COR-L47 (cell line): ENCODE data around the gene LMF1.

Source experiments
- DNase-seq: peaks from one replicate; lab custom pipeline; 2025; lab: John Stamatoyannopoulos, UW

The LMF1 gene

DNA sequence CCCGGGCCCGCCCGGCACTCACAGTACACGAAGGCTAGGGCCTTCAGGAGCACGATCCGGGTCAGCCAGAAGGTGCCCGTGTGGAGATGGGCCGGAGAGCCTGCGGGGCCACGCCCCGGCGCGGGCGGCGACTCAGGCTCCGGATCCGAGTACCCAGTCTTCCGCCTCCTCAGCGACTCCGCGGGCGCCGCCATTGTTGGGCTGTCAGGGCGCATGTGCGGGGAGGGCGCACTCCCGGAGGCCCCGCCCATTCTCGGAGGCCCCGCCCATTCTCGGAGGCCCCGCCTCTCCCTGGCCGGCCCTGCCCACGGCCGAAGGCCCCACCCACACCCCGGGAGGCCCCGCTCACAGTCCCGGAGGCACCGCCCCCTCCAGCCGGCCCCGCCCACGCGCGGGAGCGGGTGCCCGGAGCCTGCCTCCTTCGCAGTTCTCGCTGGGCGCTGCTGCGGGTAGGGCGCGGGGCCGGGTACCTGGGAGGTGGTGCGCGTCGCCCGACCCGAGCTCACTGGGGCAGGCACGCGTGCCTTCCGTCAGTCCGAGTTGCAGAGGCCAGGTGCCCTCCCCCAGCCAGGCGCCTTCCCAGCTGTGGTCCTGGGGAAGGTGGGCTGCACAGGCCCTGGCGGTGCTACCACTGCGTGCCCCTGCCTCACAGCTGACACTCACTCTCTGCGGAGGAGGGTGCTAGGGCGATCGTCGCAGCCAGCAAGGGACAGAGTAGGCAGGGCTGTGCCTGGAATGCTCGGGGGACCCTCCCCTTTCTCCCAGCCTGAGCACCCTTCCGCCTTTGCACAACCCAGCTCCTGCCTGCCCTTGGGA is at the start of gene LMF1:
LMF1 (minus strand) TSS at position 219 of the 816 bp plus-strand sequence; CDS start at position 215, 4 bp downstream.
- DNase-seq = peak; percentile 42

DNA sequence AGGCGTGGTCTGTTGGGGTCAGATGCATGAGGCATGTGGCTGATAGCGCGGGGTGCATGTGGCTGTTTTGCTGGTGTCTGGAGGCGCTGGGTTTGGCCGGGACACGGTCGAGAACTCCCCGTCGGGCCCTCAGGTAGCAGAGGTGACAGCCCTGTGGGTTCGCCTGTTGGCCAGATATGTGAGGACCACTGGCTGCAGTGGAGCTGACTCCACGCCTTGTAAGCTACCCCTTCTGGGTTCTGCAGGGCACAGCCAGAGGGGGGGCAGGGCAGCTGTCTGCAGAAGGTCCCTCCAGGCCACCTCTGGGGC is 49.3 kb upstream of the LMF1 start:
- no peak for DNase-seq

DNA sequence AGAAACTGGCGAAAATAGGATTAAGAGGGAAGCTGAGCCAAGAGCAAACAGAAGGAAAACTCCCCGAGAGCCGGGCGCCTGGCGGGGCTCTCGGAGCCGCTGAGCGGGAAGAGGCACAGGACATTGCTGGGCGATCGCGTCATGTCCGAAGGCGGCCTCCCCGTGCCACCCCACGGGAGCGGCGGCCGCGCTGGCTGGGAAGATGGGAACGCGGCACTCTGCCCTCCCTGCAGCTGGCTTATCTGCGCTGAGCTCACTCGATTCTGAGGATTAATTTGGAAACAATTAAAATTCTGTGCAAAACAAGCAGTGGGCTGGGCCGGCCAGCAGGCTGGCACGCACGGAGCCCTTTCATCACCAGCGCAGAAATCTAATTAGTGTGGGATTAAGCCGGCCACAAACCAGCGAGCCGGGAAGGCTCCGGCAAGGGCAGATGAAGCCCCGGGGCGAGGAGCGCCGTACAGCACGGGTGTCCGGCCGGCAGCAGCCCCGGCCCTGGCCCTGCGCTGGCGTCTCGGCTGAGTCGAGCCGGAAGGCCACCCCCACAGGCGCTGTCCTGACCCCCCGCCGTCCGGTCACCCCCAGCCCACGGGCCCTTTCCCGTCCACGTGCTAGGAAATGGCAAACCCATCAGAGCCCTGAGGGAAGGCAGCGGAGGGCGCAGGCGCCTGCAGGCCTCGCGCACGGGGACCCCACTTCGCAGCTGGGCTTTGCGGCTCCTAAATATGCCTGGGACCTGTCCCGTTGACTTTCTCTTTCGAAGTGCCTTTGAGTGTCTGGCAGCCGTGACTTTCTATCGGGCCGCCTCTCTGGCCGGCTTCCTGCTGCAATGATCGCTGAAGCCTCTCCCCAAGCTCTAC is 48.7 kb upstream of the LMF1 start:
- DNase-seq = no peak

DNA sequence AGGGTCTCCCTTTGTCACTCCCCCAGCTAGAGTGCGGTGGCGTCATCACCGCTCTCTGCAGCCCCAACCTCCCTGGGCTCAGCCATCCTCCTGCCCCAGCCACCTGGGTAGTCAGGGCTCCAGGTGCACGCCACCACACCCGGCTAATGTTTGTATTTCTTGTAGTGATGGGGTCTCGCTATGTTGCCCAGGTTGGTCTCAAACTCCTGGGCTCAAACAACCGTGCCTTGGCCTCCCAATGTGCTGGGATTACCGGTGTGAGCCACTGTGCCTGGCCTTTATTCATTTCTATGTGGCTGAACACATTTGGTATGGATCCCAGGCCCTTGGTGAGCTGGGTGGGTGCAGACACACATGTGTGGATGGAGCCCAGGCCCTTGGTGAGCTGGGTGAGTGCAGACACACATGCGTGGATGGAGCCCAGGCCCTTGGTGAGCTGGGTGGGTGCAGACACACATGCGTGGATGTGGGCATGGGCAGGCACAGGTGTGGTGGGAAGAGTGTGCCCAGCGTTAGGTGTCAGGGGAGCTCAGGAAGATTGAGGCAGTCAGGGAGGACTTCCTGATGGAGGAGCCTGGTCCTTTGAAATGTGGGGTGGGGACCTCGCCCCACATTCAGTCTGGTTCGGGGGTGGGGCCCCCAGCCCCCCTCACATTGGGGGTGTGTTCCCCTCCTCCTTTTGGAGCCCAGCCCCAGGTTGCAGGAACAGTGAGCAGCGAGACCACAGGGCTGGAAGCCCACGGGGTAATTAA is 47.8 kb upstream of the LMF1 start:
- DNase-seq = no peak

DNA sequence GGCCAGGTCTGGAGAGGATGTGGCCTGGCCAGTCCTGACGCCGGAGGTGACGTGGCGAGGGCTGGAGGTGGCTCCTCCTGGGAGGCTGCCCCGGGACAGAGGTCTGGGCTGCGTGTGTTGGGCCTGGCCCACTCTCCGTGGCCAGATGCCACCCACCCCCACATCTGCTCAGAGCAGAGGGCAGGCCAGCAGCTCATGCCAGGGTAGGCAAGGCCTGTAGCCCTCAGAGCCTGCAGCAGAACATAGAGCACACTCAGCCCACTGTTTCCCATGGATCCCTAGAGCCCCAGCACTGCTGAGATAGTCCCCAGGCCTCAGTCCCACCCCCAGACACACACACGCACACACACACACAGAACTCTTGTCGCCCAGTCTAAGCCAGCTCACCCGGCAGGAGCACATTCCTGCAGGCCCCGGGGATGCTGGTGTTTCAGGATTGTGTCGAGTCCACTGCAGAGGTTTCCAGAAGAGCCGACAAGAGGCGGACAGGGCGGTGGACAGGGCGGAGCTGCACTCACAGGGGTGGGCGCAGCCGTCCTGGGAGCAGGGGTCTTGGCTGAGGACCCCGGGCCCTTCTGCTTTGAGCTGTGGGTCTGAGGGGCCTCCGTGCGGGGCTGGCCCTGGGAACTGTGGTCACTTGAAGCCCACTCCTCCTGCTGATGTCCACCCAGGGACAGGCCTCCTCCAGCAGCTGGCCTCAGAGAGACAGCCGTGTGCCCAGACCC is 44.1 kb upstream of the LMF1 start:
- no peak for DNase-seq

DNA sequence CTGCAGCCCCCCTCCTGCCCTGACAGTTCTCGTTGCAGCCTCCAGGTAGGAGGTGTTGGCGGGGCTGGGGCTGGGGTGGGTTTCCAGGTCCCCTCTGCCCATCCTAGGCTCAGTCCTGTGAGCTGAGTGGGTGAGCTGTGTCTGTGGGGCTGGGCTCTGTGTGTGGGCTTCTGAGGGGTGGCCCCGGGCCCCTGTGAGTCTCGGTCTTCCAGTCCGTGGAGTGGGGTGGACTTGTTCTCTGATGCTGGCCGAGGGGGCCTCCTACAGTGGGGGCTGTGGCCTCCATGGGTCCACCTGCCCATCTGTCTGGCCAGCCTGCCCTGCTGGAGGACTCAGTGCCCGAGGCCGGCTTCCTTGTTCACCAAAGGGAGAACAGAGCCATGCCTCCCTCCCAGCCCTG is 43.4 kb upstream of the LMF1 start:
- DNase-seq = no peak

DNA sequence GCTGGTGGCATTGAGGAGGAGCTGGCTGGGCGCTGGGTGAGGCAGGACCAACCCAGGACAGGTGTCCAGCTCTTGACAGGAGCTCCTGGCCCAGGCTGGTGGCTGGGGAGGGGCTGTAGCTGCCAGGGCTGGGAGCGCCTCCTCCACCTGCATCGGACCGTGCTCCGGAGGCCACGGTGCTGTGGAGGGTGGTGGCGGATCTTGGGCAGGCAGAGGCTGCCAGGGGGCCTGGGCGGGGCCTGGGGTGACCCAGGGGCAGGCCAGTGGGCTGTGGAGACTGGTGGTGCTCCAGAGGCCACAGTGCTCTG is 42.8 kb upstream of the LMF1 start:
- DNase-seq = no peak

DNA sequence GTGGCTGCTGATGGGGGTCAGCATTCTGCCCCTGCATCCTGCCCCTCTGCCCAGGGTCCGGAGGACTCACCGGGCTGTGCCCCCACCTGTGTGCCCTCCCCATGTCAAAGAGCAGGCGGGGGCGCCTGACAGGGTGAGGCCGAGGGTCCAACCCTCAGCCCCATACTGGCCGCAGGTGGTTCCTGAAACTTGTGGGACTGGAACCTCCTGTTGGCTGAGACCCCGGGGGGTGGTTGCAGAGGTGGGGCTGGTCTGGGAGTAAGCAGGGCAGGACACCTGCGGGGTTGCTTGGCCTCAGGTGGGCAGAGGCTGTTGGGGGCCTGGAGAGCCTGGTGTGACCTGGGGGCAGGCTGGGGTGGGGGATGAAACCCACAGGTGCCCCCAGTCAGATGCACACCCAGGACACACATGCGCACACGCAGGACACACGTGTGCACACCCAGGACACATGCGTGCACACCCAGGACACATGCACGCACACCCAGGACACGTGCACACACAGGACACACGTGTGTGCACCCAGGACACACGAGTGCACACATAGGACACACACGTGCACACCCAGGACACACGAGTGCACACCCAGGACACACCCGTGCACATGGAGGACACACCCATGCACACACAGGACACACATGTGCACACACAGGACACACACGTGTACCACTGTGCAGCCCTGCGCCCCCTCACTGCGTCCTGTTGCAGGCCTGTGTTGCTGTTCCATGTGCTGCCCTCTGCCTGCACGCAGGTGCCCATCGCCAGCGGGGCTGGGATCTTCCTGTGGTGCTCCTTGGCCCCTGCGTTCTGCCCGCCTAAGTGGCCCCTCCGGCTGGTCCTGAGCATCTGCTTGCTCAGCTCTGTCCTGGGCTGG is 42.2 kb upstream of the LMF1 start:
- DNase-seq = no peak

DNA sequence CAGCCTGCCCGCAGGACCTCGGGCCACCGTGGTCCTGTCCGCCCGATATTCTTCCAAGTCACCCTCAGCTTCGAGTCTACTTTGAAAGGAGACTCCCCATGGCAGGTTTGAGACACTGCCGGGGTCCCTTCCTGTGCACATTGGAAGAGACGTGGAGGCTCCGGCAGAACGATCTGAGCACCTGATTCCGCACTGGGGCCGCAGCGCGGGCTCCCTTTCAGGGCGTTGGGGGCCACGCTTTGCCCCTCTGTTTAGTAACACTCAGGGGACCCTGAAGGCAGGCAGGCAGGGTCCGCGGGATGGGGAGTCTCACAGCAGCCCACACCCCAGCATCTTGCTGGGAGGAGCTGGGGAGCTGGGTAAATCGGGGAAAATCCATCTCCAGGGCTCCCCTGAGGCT is 41.4 kb upstream of the LMF1 start:
- no peak for DNase-seq

DNA sequence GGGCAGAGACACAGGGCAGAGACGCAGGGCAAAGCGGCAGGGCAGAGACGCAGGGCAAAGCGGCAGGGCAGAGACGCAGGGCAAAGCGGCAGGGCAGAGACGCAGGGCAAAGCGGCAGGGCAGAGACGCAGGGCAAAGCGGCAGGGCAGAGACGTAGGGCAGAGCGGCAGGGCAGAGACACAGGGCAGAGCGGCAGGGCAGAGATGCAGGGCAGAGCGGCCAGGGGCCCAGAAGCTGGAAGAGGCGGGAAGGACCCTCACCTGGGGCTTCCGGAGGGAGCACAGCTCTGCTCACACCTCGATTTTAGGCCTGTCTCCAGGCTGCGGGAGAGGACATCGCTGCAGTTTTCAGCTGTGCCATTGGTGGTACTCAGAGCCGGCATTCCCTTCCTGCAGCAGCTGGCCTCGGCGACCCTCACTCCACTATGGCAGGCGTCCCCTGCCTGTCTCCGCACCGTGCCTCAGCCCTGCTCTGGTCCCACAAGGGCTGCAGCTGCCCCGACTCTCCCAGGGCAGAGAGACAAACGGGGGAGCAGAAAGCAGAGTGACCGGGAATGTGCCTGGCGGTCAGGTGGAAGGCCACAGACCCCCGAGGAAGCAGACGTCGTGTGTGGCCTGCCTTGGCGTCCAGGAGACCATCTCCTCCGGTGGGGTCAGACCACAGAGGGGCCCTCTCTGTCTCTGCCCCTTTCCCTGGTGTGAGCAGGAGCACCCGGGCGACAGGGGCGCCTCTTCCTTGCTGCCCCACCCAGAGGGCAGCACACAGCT is 40.7 kb upstream of the LMF1 start:
- DNase-seq = no peak

DNA sequence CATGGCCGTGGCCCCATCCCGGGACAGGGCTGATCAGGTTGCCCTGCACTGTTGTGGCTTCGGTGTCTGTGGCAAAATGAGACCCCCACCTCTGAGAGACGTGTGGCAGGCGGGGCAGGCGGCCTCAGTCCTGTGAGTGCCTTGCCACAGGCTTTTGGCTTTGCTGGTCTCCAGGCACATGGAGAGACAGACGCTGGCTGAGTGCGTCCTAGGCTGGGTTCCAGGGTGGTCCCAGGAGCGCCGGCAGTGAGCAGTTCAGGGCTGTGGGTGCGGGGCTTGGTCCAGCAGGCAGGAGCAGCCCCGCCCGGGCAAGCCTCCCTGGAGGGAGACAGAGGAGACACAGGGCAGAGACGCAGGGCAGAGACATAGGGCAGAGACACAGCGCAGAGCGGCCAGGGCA is 40.0 kb upstream of the LMF1 start:
- no peak for DNase-seq

DNA sequence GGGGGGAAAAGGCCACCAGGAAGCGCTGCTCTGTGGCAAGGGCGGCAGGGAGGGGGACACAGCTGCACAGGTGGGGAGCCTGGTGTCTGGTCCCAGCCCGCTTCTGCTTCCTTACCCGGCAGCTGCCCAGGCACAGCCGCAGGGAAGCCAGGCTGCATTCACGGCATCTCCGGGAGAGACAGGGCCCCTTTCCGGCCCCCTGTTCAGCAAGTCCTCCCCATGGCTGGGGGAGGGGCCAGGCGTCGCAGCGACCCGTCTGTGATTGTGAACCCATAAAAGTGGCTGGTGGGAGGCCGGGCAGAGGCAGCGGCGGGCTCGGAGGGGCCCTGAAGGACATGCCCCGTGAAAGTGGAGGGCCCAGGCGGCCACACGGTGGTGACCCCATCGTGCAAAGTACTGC is 39.5 kb upstream of the LMF1 start:
- DNase-seq = no peak

DNA sequence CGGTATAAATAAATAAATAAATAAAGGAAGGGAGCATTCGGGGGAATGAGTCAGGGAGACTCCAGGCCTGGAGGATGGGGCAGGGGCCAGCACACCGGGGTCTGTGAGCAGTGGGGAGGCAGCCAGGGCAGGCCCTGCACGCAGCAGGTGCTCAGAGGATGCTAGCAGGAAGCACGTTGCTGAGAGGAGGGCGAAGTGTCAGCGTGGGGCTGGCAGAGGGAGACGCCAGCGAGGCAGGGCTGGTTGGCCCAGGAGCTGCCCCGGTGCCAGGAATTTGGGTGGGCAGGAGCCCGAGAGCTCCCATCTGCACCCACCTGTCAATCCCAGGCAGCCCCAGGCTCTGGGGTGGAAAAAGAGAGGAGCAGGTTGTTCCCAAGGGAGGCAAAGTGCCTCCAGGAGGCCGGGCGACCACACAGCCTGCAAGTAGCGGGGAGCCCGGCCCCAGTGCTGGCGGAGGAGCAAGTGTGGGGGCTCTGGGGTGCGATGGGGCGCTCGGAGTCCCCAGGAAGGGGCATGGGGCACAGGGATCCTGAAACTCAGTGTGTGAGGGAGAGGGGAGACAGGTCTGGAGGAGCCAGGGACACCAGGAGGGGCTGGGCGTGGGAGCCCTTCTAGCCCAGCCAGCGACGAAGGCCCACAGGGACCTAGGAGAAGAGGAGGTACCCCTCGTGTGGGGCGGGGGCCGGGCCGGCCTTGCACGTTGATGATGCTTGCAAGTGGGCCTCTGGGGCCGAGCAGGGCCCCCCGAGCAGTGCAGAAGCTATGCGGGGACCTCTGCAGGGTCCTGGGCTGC is 38.8 kb upstream of the LMF1 start:
- DNase-seq = no peak

DNA sequence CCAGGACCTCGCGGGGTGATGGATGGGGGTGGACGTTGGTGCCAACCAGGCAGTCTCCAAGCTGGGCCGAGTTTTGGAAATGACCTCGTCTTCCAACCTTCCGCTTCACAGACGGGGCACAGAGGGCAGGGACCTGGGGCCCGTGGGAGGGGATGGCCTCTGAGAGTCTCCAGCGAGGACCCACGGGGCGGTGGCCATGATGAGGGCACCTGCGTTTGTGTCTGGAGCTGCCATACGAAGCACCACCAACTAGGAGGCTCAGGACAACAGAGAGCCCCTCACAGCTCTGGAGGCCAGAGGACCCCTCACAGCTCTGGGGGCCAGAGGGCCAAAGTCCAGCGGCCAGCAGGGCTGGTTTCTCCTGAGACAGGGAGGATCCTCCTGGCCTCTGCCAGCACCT is 37.3 kb upstream of the LMF1 start:
- no peak for DNase-seq

DNA sequence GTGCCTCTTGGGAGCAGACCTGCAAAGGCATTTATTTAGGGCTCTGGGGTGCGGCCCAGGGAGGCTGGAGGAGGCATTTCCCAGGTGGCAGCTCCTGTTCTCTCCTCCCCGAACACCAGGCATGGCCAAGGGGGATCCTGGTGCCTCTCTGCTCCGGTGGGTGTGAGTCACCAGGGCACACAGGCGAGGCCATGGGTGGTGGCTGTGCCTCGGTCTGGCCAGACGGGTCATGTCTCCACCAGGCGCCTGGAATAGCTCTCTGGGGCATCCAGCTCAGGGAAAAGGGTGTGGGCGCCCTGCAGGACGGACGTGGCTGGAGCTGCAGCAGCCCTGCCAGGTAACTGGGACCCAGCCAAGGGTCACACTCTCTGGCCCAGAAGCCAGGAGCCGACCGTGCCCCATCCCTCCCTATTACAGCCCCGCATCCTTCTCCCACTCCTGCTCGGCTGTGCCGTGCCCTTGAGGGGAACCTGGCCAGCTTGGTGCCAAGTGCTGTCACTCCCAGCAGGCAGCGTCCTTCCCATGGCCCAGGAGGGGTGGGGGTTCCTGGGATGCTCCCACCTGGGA is 36.6 kb upstream of the LMF1 start:
- DNase-seq = no peak

DNA sequence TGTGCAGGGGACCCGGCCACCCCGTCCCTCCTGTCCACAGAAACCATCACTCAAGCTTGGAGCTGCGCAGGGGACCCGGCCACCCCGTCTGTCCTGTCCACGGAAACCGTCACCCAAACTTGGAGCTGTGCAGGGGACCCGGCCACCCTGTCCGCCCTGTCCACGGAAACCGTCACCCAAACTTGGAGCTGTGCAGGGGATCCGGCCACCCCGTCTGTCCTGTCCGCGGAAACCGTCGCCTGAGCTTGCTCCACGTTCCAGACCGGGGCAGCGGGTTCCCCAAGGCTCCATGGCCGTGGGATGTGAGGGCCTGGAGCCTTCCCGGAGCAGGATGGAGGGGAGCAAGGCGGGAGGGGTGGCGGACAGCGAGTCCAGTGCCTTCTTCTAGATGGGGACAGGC is 36.0 kb upstream of the LMF1 start:
- DNase-seq = no peak

DNA sequence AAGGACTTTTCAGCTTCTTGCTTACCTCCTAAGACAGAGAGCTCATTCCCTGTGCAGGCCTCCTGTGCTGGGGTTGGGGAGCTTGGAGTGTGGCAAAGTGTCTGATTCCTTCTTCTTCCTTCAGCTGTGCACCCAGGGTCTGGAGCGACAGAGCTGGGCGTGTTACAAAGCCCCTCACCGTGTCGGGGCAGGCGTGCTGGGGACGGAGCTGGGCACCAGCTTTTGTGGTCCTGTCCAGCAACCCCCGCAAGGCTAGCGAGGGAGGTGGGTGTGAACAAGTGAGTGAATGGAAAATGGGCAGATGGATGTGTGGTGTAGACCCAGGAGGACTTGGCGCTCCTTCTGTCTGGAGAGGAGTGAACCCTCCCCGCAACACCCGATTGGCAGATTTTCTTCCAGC is 34.5 kb upstream of the LMF1 start:
- DNase-seq = no peak

DNA sequence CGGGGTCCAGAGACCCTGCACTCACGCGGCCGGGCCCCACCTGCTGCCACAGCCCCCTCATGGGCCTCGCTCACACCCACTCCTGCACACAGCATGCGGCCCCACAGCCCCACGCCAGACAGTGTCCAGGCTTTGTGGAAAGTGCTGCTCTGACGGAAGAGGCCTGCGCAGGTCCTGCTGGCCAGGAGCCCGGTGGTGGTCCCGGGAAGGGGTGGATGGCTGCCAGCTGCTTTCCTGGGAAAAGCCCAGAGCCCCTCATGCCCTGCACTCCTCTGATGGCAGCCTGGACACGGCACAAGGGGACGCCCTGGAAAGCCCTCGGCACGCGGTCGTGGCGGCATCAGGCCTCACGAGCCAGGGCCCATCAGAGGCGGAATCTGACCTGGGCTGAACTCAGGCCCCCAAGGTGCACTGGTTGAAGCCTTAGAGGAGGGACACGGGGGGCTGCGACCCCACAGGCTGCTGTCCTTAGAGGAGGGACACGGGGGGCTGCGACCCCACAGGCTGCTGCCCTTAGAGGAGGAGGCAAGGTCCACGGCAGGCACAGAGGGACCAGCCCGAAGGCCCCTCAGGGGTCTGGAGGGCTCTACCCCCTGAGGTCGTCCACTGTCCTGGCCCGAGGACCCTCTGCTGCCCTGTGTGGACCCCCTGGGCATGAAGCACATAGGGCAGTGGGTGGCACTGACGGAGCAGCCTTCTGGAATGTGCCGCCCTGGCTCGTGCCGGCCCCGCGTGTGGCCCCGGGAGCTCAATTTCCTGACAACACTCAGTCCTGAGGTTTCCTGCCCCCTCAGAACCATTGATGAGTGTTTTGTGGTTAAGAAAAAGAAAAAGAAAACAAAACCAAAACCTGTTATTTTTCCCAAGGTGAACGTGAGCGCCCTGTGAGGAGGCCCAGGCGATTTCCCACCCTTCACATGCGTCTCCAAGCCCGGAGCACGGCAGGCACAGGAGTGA is 32.9 kb upstream of the LMF1 start:
- no peak for DNase-seq
